ENCODE measurements around the gene TRIM45. TPM values are rescaled to one million over a fixed set of nuclear protein-coding genes. Genes with fewer than 3 reads are reported as not detected.

Gene TRIM45
- total and polyA plus RNA-seq, 2 donors from 2014 or later: 4.5 to 4.8 TPM

- H3K27me3 ChIP-seq (ENCODE audit: control insufficient read depth, insufficient read depth, low read length): no peaks in the 10 kb centered on the region
- DNase-seq: no peak
- H3K4me3 ChIP-seq (ENCODE audit: low read length in 3 of 3): no peak overlapping the region
- FAIRE-seq: no peak
- TF ChIP-seq CTCF (IDR thresholded peaks at IDR 0.05; ENCODE audit: borderline replicate concordance, extremely low read depth, insufficient read depth): no peak
- intact Hi-C loops (cut with DNase I): no loop called here
- no peaks in the 10 kb centered on the region for H3K9me3 ChIP-seq (ENCODE audit: control insufficient read depth in 2 of 3, insufficient read depth in 1 of 3, low read length in 3 of 3)
- H3K9ac ChIP-seq (ENCODE audit: low read length in 3 of 3): no peak overlapping the region
- H3K4me1 ChIP-seq (ENCODE audit: control insufficient read depth in 2 of 3, insufficient read depth in 2 of 3, low read depth in 1 of 3, low read length in 3 of 3): peaks cover 0 to 3% (median 0%) of the 10 kb centered on the region in 3 donors
- H3K36me3 ChIP-seq (ENCODE audit: control insufficient read depth in 2 of 3, insufficient read depth in 3 of 3, low read length in 3 of 3): peaks cover 0 to 7% (median 2%) of the 10 kb centered on the region in 3 donors
- H3K27ac ChIP-seq (ENCODE audit: low read depth in 2 of 2, low read length in 2 of 2): no peak overlapping the region
Measured at GRCh38 chr1:117094841-117095604, 26.5 kb downstream of the TRIM45 start.

- TF ChIP-seq CTCF (IDR thresholded peaks at IDR 0.05; ENCODE audit: borderline replicate concordance, extremely low read depth, insufficient read depth): no peak
- Histone ChIP-seq H3K4me3 (ENCODE audit: low read length in 3 of 3) (no peak overlapping the region), H3K9me3 (ENCODE audit: control insufficient read depth in 2 of 3, insufficient read depth in 1 of 3, low read length in 3 of 3) (no peaks in the 10 kb centered on the region), H3K27me3 (ENCODE audit: control insufficient read depth, insufficient read depth, low read length) (no peaks in the 10 kb centered on the region), H3K27ac (ENCODE audit: low read depth in 2 of 2, low read length in 2 of 2) (no peak overlapping the region), H3K4me1 (ENCODE audit: control insufficient read depth in 2 of 3, insufficient read depth in 2 of 3, low read depth in 1 of 3, low read length in 3 of 3) (peaks cover 0 to 3% (median 0%) of the 10 kb centered on the region in 3 donors), H3K9ac (ENCODE audit: low read length in 3 of 3) (no peak overlapping the region), H3K36me3 (ENCODE audit: control insufficient read depth in 2 of 3, insufficient read depth in 3 of 3, low read length in 3 of 3) (peaks cover 0 to 7% (median 2%) of the 10 kb centered on the region in 3 donors)
- intact Hi-C loops (cut with DNase I): no loop called here
- FAIRE-seq (no peak), DNase-seq (peak in 4 of 5 donors; percentile 65 to 91 (median 82))
Measured at GRCh38 chr1:117093870-117094621, 27.5 kb downstream of the TRIM45 start.

GRCh38 chr1:117093091-117093534 lies 28.4 kb downstream of the TRIM45 start:
- no peak overlapping the region for H3K27ac ChIP-seq (ENCODE audit: low read depth in 2 of 2, low read length in 2 of 2)
- H3K9me3 ChIP-seq (ENCODE audit: control insufficient read depth in 2 of 3, insufficient read depth in 1 of 3, low read length in 3 of 3): no peaks in the 10 kb centered on the region
- H3K27me3 ChIP-seq (ENCODE audit: control insufficient read depth, insufficient read depth, low read length): no peaks in the 10 kb centered on the region
- H3K9ac ChIP-seq (ENCODE audit: low read length in 3 of 3): no peak overlapping the region
- no peak for FAIRE-seq
- intact Hi-C loops (cut with DNase I): no loop called here
- peaks cover 0 to 3% (median 0%) of the 10 kb centered on the region in 3 donors for H3K4me1 ChIP-seq (ENCODE audit: control insufficient read depth in 2 of 3, insufficient read depth in 2 of 3, low read depth in 1 of 3, low read length in 3 of 3)
- peaks cover 0 to 7% (median 2%) of the 10 kb centered on the region in 3 donors for H3K36me3 ChIP-seq (ENCODE audit: control insufficient read depth in 2 of 3, insufficient read depth in 3 of 3, low read length in 3 of 3)
- no peak overlapping the region for H3K4me3 ChIP-seq (ENCODE audit: low read length in 3 of 3)
- DNase-seq: peak in 4 of 5 donors; percentile 51 to 87 (median 74)
- TF ChIP-seq CTCF (IDR thresholded peaks at IDR 0.05; ENCODE audit: borderline replicate concordance, extremely low read depth, insufficient read depth): no peak
